SK-N-SH (cell line): Measurements from ENCODE around the gene WNK1. TPM values are rescaled to one million over a fixed set of nuclear protein-coding genes. Genes with fewer than 3 reads are reported as not detected.

Experiments used
- CTCF ChIA-PET: fragments of 300-600, 350-600 bp; formaldehyde crosslinking; extraction: SDS; loops from one replicate; lab custom pipeline; 2021; lab: Yijun Ruan, JAX
- POLR2A ChIA-PET: fragments of 350-600 bp; sonication (Branson Sonifier 250); formaldehyde crosslinking; extraction: SDS; loops from one replicate; lab custom pipeline; 2020; ENCODE audit warnings: antibody characterized with exemption, inconsistent platforms; lab: Yijun Ruan, JAX
- DNase-seq: peaks from one replicate; pipeline ENCODE4 v3.0.0; 2012
- H2AFZ ChIP-seq: fragments of 200-600 bp; sonication (generic); 2 replicates; pipeline ENCODE4 v1.8.1; 2016; ENCODE audit warnings: antibody characterized with exemption, mild to moderate bottlenecking, low read depth
- H3F3A ChIP-seq: fragments of 200-600 bp; sonication (generic); replicated peaks from 2 replicates; pipeline ENCODE3; 2016; ENCODE audit warnings: antibody characterized with exemption, mild to moderate bottlenecking; ENCODE audit not compliant: insufficient read depth
- H3K27ac ChIP-seq, 2 experiments: fragments of 200-500 bp in 1 of 2; fragments of 200-600 bp in 1 of 2; sonication (Bioruptor generic) in 1 of 2; sonication (generic), shearing (Covaris generic) in 1 of 2; 2 replicates each; pipeline versions ENCODE4 v1.5.1 to v1.6.1; 2014 to 2016; ENCODE audit warnings: low read depth in 2 of 2, inconsistent platforms in 1 of 2, low read length in 1 of 2, mild to moderate bottlenecking in 1 of 2, mixed read lengths in 1 of 2
- H3K27me3 ChIP-seq: fragments of 200-600 bp; sonication (generic), shearing (Covaris generic); 2 replicates; pipeline ENCODE4 v1.6.1; 2016; ENCODE audit warnings: mixed run types; ENCODE audit not compliant: insufficient read depth
- H3K36me3 ChIP-seq, 2 experiments: fragments of 200-500 bp in 1 of 2; fragments of 200-600 bp in 1 of 2; sonication (Bioruptor generic) in 1 of 2; sonication (generic) in 1 of 2; replicated peaks in 1 of 2; 2 replicates each; pipeline versions ENCODE3 to v1.5.1; 2014 to 2016; ENCODE audit warnings: low read length in 1 of 2, mild to moderate bottlenecking in 1 of 2; ENCODE audit not compliant: insufficient read depth in 2 of 2, control insufficient read depth in 1 of 2
- H3K4me1 ChIP-seq, 2 experiments: fragments of 200-500 bp in 1 of 2; fragments of 200-600 bp in 1 of 2; sonication (Bioruptor generic) in 1 of 2; sonication (generic), shearing (Covaris generic) in 1 of 2; 2 replicates each; pipeline versions ENCODE4 v1.5.1 to v1.6.1; 2014 to 2016; ENCODE audit warnings: low read depth in 1 of 2, low read length in 1 of 2, mixed run types in 1 of 2; ENCODE audit not compliant: insufficient read depth in 2 of 2, control insufficient read depth in 1 of 2
- H3K4me2 ChIP-seq: fragments of 200-600 bp; sonication (generic), shearing (Covaris generic); 2 replicates; pipeline ENCODE4 v1.6.1; 2017; ENCODE audit warnings: mixed run types
- H3K4me3 ChIP-seq, 2 experiments: fragments of 200-500 bp in 1 of 2; fragments of 200-600 bp in 1 of 2; sonication (Bioruptor generic) in 1 of 2; sonication (generic), shearing (Covaris generic) in 1 of 2; 2 replicates each; pipeline versions ENCODE4 v1.5.1 to v1.8.1; 2014 to 2016; ENCODE audit warnings: low read depth in 2 of 2, inconsistent platforms in 1 of 2, low read length in 1 of 2, mild to moderate bottlenecking in 1 of 2, mixed read lengths in 1 of 2, moderate library complexity in 1 of 2
- H3K79me2 ChIP-seq: fragments of 200-600 bp; sonication (generic); 2 replicates; pipeline ENCODE4 v1.8.1; 2017; ENCODE audit warnings: mild to moderate bottlenecking; ENCODE audit not compliant: insufficient read depth
- H3K9ac ChIP-seq: fragments of 200-600 bp; sonication (generic); 2 replicates; pipeline ENCODE4 v1.6.1; 2017; ENCODE audit warnings: mixed run types
- H3K9me2 ChIP-seq: fragments of 200-600 bp; sonication (generic); 2 replicates; pipeline ENCODE4 v1.6.1; 2017; ENCODE audit warnings: mixed run types
- H3K9me3 ChIP-seq: fragments of 200-600 bp; sonication (generic); 2 replicates; pipeline ENCODE4 v1.6.1; 2017; ENCODE audit warnings: mixed run types, mild to moderate bottlenecking, moderate library complexity
- H4K20me1 ChIP-seq: fragments of 200-600 bp; sonication (generic); 2 replicates; pipeline ENCODE4 v1.6.1; 2017; ENCODE audit warnings: mild to moderate bottlenecking, mixed run types; ENCODE audit not compliant: insufficient read depth
- CHD2 ChIP-seq: fragments of 150-350 bp; IDR thresholded peaks from 2 replicates; pipeline ENCODE4 v1.6.1; 2018; ENCODE audit warnings: low read length; ENCODE audit not compliant: partially characterized antibody
- FOSL2 ChIP-seq: IDR thresholded peaks from 2 replicates; pipeline ENCODE4 v1.4.0; 2012; ENCODE audit warnings: low read depth, mild to moderate bottlenecking, moderate library complexity, borderline replicate concordance
- FOXM1 ChIP-seq: IDR thresholded peaks from 2 replicates; pipeline ENCODE4 v1.4.0; 2012; ENCODE audit warnings: low read depth, mild to moderate bottlenecking
- GABPA ChIP-seq: IDR thresholded peaks from 2 replicates; pipeline ENCODE4 v1.4.0; 2012; ENCODE audit warnings: low read depth, mild to moderate bottlenecking
- GATA2 ChIP-seq: sonication (generic); formaldehyde crosslinking; IDR thresholded peaks from 2 replicates; pipeline ENCODE4 v1.5.0; 2020; ENCODE audit warnings: mild to moderate bottlenecking, missing genetic modification reagents
- JUND ChIP-seq: IDR thresholded peaks from 2 replicates; pipeline ENCODE4 v1.4.0; 2012
- MAX ChIP-seq: IDR thresholded peaks from 2 replicates; pipeline ENCODE4 v1.4.0; 2012; ENCODE audit warnings: low read depth
- NFIC ChIP-seq: IDR thresholded peaks from 2 replicates; pipeline ENCODE4 v1.4.0; 2012; ENCODE audit warnings: borderline replicate concordance
- POLR2AphosphoS5 ChIP-seq: IDR thresholded peaks from 2 replicates; pipeline ENCODE4 v1.6.1; 2012; ENCODE audit warnings: low read depth, low read length
- RAD21 ChIP-seq: IDR thresholded peaks from 2 replicates; pipeline ENCODE4 v1.6.1; 2012; ENCODE audit warnings: mild to moderate bottlenecking, low read length
- RCOR1 ChIP-seq: fragments of 150-350 bp; IDR thresholded peaks from 2 replicates; pipeline ENCODE4 v1.6.1; 2017; ENCODE audit warnings: antibody characterized with exemption, low read length
- RFX5 ChIP-seq: IDR thresholded peaks from 2 replicates; pipeline ENCODE4 v1.6.1; 2012; ENCODE audit warnings: mild to moderate bottlenecking, improper control_type of control experiment, low read length
- SIN3A ChIP-seq: IDR thresholded peaks from 2 replicates; pipeline ENCODE4 v1.6.1; 2012; ENCODE audit warnings: low read depth, mild to moderate bottlenecking, low read length, moderate library complexity, borderline replicate concordance
- SMC3 ChIP-seq: IDR thresholded peaks from 2 replicates; pipeline ENCODE4 v1.6.1; 2012; ENCODE audit warnings: low read depth, low read length, improper control_type of control experiment
- TEAD4 ChIP-seq: IDR thresholded peaks from 2 replicates; pipeline ENCODE4 v1.4.0; 2012; ENCODE audit warnings: mild to moderate bottlenecking, borderline replicate concordance; ENCODE audit not compliant: insufficient read depth
- USF1 ChIP-seq: IDR thresholded peaks from 2 replicates; pipeline ENCODE4 v1.4.0; 2012; ENCODE audit warnings: low read depth, borderline replicate concordance
- WGBS: methylation state at CpG from one replicate; pipeline ENCODE4 v1.1.6; 2017; ENCODE audit warnings: low lambda C conversion rate; 5-methylcytosine and 5-hydroxymethylcytosine counted together
- polyA plus RNA-seq, 3 experiments: library from polyadenylated mRNA; depleted of rRNA; stranded (reverse); fragments of >200 nt; gene quantifications; 2 replicates each; pipeline ENCODE4 v1.2.3, GENCODE V29; 2012
- TF ChIP-seq, protein P1 (sequence below): IDR thresholded peaks from 2 replicates; pipeline ENCODE4 v1.4.0; 2012; ENCODE audit warnings: low read depth, borderline replicate concordance

Gene WNK1
- polyA plus RNA-seq, 1 of the 3 experiments (the other 2 are of a cell fraction), result 30.5 TPM

DNA sequence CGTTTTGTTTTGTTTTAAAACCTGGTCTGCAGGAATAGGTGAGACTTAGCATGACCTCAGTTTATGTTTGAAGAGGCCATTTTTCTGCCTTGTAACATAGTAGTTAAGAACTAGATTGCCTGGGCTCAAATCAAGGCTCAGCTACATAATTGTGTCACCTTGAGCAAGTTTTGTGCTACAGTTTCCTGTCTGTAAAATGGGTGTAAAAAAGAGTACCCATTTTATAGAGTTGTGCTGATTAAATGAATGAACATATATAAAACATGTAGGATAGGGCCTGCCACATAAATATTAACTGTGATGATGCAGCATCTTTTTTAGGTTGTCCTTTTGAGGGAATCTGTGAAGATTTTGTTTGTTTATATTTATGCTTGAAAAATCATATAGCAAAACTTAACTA, 7.2 kb downstream of the WNK1 start:
- no peak overlapping the region for H2AFZ ChIP-seq
- peaks cover 8% of the 10 kb centered on the region for H3F3A ChIP-seq
- no peak overlapping the region for H3K9ac ChIP-seq
- H3K4me3 ChIP-seq, result no peak overlapping the region
- H4K20me1 ChIP-seq, result peaks cover 93% of the 10 kb centered on the region
- DNase-seq, result no peak
- no peak overlapping the region for H3K4me2 ChIP-seq
- peaks cover 100% of the 10 kb centered on the region for H3K79me2 ChIP-seq
- no peak for TF ChIP-seq SIN3A
- TF ChIP-seq, all 33 proteins: peak for 0
- H3K27me3 ChIP-seq, result no peaks in the 10 kb centered on the region
- H3K27ac ChIP-seq, result no peak overlapping the region
- peaks cover 3 to 24% of the 10 kb centered on the region in 2 experiments; a peak in 3 of 4 replicates for H3K4me1 ChIP-seq
- 80% methylated on average over 1 of the region's 1 CpG for WGBS
- CTCF ChIA-PET, result interaction anchor here (0.6 to 2.8 kb wide), 10 partner anchors 8 to 333 kb away, joined by 3 to 8 read pairs (median 4); no protein-coding TSS in a partner anchor
- no peaks in the 10 kb centered on the region for H3K9me2 ChIP-seq
- H3K36me3 ChIP-seq, result peaks cover 0 to 14% of the 10 kb centered on the region in 2 experiments
- no peaks in the 10 kb centered on the region for H3K9me3 ChIP-seq
- POLR2A ChIA-PET, result no interaction called here

- POLR2A ChIA-PET, result no interaction called here
- H3F3A ChIP-seq, result no peaks in the 10 kb centered on the region
- no peaks in the 10 kb centered on the region for H3K9me3 ChIP-seq
- WGBS, result 87% methylated on average over 1 of the region's 1 CpG
- no peak overlapping the region for H3K4me2 ChIP-seq
- no peak overlapping the region for H2AFZ ChIP-seq
- H3K27ac ChIP-seq, result no peak overlapping the region
- TF ChIP-seq JUND (no peak), FOXM1 (no peak), MAX (no peak), GATA2 (CRISPR knock-in tag) (no peak), NFIC (no peak), RCOR1 (no peak), USF1 (no peak), RFX5 (no peak), GABPA (no peak), SMC3 (no peak), FOSL2 (no peak), TEAD4 (no peak), POLR2AphosphoS5 (no peak), RAD21 (no peak), CHD2 (no peak)
- TF ChIP-seq, protein P1, sequence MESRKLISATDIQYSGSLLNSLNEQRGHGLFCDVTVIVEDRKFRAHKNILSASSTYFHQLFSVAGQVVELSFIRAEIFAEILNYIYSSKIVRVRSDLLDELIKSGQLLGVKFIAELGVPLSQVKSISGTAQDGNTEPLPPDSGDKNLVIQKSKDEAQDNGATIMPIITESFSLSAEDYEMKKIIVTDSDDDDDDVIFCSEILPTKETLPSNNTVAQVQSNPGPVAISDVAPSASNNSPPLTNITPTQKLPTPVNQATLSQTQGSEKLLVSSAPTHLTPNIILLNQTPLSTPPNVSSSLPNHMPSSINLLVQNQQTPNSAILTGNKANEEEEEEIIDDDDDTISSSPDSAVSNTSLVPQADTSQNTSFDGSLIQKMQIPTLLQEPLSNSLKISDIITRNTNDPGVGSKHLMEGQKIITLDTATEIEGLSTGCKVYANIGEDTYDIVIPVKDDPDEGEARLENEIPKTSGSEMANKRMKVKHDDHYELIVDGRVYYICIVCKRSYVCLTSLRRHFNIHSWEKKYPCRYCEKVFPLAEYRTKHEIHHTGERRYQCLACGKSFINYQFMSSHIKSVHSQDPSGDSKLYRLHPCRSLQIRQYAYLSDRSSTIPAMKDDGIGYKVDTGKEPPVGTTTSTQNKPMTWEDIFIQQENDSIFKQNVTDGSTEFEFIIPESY, result no peak
- H3K27me3 ChIP-seq, result no peaks in the 10 kb centered on the region
- H3K4me3 ChIP-seq, result no peak overlapping the region
- H3K4me1 ChIP-seq, result peaks cover 0 to 20% of the 10 kb centered on the region in 2 experiments; a peak in 2 of 4 replicates
- H3K79me2 ChIP-seq, result peaks cover 100% of the 10 kb centered on the region
- H3K36me3 ChIP-seq, result peaks cover 0 to 5% of the 10 kb centered on the region in 2 experiments
- CTCF ChIA-PET, result interaction anchor here (0.9 to 2.8 kb wide), 8 partner anchors 8 to 319 kb away, joined by 3 to 8 read pairs (median 4); partner anchors contain the start of gene WNK1
- DNase-seq, result no peak
- H4K20me1 ChIP-seq, result peaks cover 92% of the 10 kb centered on the region
- H3K9ac ChIP-seq, result no peak overlapping the region
- no peaks in the 10 kb centered on the region for H3K9me2 ChIP-seq
These were observed 8.9 kb downstream of the WNK1 start for GRCh38 chr12:761256-761655.
